Amniotic epithelial cell (primary cell): Measurements from ENCODE around the gene MYO5C.

ENCODE experiments used
- DNase-seq: peaks from one replicate; pipeline ENCODE4 v3.0.0-alpha.2; 2010; ENCODE audit warnings: low read depth

The MYO5C gene

DNA sequence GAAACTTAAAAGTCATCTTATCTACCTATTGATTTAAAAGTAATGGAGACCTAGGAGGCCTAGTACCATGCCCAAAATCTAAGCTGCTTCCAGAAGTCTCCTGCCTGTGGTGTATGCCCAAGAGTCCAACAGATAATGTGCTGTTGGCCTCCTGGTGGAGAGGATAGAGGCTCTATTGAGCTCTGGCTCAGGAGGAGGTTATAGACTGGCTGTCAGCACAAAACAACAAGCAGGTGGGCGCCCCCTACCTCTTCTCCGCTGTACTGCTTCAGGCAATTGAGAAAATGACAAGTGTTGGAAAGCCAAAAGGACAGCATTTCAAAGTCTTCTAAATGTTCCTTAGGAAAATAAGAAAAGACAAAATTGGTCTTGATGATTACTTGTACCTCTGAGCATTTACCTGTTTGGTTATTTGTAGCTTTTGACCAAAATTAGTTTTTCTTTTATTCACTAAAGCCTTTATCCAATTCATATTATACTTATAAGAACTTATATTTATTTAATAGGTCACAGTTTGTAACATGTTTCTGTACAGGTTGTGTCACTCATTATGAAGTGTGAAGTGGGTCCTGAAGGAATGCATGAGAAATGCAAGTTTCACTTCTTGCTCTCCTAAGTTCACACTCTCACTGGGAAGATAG, 87.2 kb downstream of the MYO5C start:
- DNase-seq: peak; percentile 76

DNA sequence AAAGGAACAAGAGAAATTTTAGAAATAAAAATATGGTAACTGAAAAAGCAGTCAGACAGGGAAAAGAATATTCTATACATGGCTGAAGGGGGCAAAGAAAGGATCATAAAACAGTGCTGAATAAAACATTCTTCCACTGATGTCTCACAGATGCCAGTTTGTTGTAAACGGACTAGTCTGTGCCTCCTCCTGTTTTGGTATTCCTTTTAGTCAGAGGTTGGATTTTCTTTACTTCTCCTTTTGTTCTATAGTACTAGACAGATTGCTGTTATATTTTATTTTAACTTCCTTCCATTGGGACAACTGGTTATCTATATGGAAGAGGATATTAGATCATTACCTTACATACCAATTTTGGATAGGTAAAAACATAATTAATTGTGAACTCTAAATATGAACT, 88.4 kb downstream of the MYO5C start:
- DNase-seq: no peak

GRCh38 chr15:52206446-52206845, 89.2 kb downstream of the MYO5C start:
- peak; percentile 14 for DNase-seq

- no peak for DNase-seq
These were observed 90.9 kb downstream of the MYO5C start for GRCh38 chr15:52204657-52205056.

- no peak for DNase-seq
These were observed 94.7 kb downstream of the MYO5C start for GRCh38 chr15:52200831-52201365.

DNA sequence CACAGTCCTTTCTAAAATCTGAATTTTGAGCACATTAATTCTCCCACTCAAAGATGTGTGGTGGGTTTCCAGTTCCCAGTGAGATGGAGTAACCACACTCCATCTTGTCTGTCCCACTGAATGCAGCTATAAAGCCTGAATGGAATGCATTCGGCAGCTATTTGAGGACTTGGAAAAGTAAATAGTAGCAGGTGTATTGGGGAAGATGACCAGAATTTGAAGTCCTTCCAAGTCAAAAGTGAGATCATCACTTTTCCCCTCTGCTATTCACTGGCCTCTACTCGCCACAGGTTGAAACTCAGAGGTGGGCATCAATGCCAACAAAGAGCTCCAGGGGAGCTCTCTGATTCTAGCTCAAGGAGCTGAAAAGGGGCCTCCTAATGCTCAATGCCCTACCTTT, 96.3 kb downstream of the MYO5C start:
- DNase-seq: no peak

DNA sequence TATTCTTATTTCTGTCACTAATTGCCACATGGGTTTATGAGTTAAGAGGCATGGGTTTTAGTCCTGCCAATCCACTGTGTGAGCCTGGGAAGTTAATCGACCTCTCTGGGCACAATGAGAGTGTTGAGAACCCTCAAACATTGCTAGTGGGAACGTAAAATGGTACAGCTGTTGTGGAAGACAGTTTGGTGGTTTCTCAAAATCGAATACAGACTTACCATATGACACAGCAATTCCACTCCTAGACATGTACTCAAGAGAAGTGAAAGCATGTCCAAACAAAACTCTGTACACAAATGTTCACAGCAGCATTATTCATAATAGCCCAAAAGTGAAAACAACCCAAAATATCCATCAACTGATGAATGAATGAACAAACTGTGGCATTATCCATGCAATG, 98.7 kb downstream of the MYO5C start:
- DNase-seq: no peak

DNA sequence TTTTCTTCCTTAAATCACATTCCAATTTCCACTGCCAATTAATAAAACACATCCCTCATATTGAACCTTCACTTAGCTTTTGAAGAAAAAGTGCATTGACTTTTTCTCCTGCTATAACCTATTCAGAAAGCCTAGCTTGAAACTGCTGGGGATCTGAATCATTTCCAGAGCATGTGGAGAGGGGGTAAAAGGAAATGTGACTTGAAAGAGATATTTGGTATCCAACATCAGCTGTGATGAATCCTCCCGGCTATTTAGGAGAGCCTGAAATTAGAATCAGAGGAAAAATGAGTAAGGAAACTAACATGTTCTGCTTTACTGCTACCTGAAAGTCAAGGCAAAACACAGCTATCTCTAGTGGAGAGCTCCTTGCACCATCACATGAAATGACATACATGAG, 101.8 kb downstream of the MYO5C start:
- no peak for DNase-seq

GRCh38 chr15:52193321-52193720, 102.3 kb downstream of the MYO5C start:
- no peak for DNase-seq

GRCh38 chr15:52191207-52191606, 104.4 kb downstream of the MYO5C start, which contains the start of gene GNB5:
Gene GNB5, minus strand, starts transcription at chr15:52191392. Its CDS starts 6,716 bp downstream, at chr15:52184676.
- no peak for DNase-seq

- peak; percentile 83 for DNase-seq
These were observed 108.7 kb downstream of the MYO5C start for GRCh38 chr15:52186651-52187486.

- no peak for DNase-seq
These were observed 110.4 kb downstream of the MYO5C start for GRCh38 chr15:52185151-52185561.

DNA sequence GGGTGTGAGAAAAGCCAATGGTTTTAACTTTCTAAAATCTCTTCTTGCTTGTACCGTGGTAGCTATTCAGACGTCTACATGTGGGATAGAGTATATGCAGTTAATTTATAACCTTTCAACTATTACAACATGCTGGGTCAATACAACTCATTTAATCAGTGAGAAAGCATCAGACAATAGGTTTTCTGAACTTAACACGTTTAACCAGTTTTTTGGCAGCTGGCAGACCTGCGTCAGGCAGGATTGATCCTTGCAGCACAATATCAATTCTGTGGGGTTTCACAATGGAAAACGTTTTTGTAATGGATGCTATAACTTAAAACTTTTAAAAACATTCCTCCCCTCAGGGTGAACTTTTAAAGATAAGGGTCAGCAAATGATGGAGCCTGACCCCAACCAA, 110.9 kb downstream of the MYO5C start:
- no peak for DNase-seq

GRCh38 chr15:52183562-52184173, 111.9 kb downstream of the MYO5C start:
- peak; percentile 40 for DNase-seq

- DNase-seq: peak; percentile 69
These were observed 113.4 kb downstream of the MYO5C start for GRCh38 chr15:52181938-52182780.

DNA sequence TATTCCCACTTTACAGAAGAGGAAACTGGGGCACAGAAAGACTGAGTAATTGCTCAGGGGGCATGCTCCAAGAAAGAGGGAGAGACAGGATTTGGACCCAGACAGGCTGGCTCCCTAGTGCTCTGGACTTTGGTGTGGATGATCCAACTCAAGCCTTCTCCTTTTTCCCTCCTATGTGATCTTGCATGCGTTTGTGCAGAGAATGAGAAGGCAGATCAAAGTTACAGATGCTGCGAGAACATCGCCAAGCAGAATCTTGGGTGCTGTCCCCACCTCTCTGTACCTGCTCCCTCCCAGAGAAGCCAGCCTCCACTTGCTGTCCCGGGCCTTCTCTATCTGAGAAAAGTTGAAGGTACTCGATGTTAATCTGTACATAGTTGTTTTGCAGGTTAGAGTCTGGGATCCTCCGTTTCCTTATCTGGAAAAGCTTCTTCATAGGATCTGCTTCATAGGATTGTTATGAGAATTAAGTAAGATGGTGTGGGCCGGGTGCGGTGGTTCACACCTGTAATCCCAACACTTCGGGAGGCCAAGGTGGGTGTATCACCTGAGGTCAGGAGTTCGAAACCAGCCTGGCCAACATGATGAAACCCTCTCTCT, 114.7 kb downstream of the MYO5C start:
- DNase-seq: no peak

DNA sequence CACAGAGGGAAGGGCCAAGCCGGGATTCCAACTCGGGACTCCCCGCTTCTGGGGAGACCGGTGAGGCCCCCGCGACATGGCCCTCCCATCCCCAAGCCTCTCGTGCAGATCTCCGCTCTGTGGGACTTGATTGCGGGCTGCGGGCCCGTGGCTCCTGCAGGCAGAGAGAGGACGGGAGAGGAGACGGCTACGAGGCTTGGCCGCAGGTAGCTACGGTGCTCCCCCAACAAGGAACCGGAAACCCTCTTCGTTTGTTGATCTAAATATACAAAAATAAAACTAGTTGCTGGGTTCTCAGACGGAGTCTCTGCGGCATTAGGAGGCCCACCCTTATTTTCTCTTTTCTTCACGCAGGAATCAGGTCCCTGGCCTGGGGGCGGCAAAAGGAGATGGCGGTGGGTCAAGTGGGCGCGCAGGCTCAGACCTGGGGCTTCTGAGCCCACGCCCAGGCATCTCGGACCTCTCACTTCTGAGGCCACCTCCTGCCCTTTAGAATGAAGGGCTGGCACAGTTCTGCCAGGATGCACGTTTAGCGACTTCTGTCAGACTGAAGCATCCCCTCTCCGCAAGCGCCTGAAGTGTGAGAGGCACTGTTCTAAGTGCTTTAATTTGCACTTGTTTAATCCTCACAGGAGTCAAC, 115.3 kb downstream of the MYO5C start:
- DNase-seq: no peak

GRCh38 chr15:52179278-52180195, 116.1 kb downstream of the MYO5C start:
- DNase-seq: peak; percentile 72

DNA sequence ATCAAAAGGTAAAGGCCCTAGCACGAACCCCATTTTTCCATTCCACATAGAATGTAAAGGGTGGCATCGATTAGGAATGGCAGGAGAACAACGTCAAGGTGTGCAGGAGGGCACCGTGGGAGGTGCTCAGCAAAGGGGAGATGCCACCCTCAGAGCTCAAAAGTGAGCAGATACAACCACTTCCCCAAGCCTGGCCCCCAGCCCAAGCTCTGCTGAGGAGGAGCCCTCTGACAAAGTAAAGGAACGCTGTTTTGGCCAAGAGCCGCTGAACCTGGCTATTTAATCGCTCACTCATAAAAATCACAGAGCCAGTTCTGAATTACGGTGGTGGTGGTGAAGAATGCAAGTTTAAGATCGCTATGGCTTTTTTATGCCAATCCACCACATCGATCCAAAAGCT, 116.8 kb downstream of the MYO5C start:
- DNase-seq: no peak

GRCh38 chr15:52172869-52173268, 122.7 kb downstream of the MYO5C start:
- DNase-seq: no peak
